SW 1271 (cell line): ENCODE measurements around the gene PLEKHO1.
"Not testable (repeated sequence)": the region's sequence is repeated elsewhere in the genome, so short reads cannot be mapped to it uniquely, and the experiment has no call there.

Experiments used
- DNase-seq, 2 experiments: peaks; one replicate each; lab custom pipeline; 2025; lab: John Stamatoyannopoulos, UW

The PLEKHO1 gene

GRCh38 chr1:150149271-150150132 is at the start of gene PLEKHO1:
PLEKHO1 (plus strand) TSS chr1:150149916; CDS start chr1:150150258, 342 bp downstream.
- no peak for DNase-seq

- no peak for DNase-seq
Measured at GRCh38 chr1:150102986-150103385, 46.7 kb upstream of the PLEKHO1 start.

GRCh38 chr1:150106341-150106740 is 43.4 kb upstream of the PLEKHO1 start:
- no peak for DNase-seq

- DNase-seq, result no peak
Measured at GRCh38 chr1:150109586-150109985, 40.1 kb upstream of the PLEKHO1 start.

GRCh38 chr1:150110116-150110515 is 39.6 kb upstream of the PLEKHO1 start:
- no peak for DNase-seq

- DNase-seq, result no peak
Measured at GRCh38 chr1:150111670-150112069, 38.0 kb upstream of the PLEKHO1 start.

GRCh38 chr1:150115121-150115520 is 34.6 kb upstream of the PLEKHO1 start:
- DNase-seq, result no peak

- no peak for DNase-seq
Measured at GRCh38 chr1:150118716-150119115, 31.0 kb upstream of the PLEKHO1 start.

GRCh38 chr1:150121236-150121862 is 28.4 kb upstream of the PLEKHO1 start:
- DNase-seq, result no peak

- no peak for DNase-seq
Measured at GRCh38 chr1:150126811-150127210, 22.9 kb upstream of the PLEKHO1 start.

GRCh38 chr1:150127464-150127863 is 22.3 kb upstream of the PLEKHO1 start:
- no peak for DNase-seq

GRCh38 chr1:150127868-150128267 is 21.8 kb upstream of the PLEKHO1 start:
- no peak for DNase-seq

- DNase-seq, result no peak
Measured at GRCh38 chr1:150132372-150132771, 17.3 kb upstream of the PLEKHO1 start.

GRCh38 chr1:150134537-150134936 is 15.2 kb upstream of the PLEKHO1 start:
- no peak for DNase-seq

- DNase-seq, result not testable (repeated sequence)
Measured at GRCh38 chr1:150135400-150135799, 14.3 kb upstream of the PLEKHO1 start.

- no peak for DNase-seq
Measured at GRCh38 chr1:150138044-150138443, 11.7 kb upstream of the PLEKHO1 start.

GRCh38 chr1:150141452-150141851 is 8.3 kb upstream of the PLEKHO1 start:
- DNase-seq, result no peak

- DNase-seq, result no peak
Measured at GRCh38 chr1:150142083-150142482, 7.6 kb upstream of the PLEKHO1 start.

GRCh38 chr1:150144606-150145005 is 5.1 kb upstream of the PLEKHO1 start:
- no peak for DNase-seq

- DNase-seq, result not testable (repeated sequence)
Measured at GRCh38 chr1:150146016-150146415, 3.7 kb upstream of the PLEKHO1 start.

GRCh38 chr1:150146849-150147542 is 2.7 kb upstream of the PLEKHO1 start:
- no peak for DNase-seq

GRCh38 chr1:150148837-150149270 is 862 bp upstream of the PLEKHO1 start:
- DNase-seq, result no peak
